Hepatocyte (in vitro differentiated cells): ENCODE results near the gene SH3PXD2A.

Experiments
- EZH2 ChIP-seq: fragments of 200-600 bp; sonication (generic); IDR thresholded peaks from 2 replicates; pipeline ENCODE4 v1.6.1; 2016; ENCODE audit warnings: antibody characterized with exemption, mild to moderate bottlenecking, borderline replicate concordance
- TF ChIP-seq, protein P1 (sequence below): fragments of 200-600 bp; sonication (generic); IDR thresholded peaks from 2 replicates; pipeline ENCODE4 v1.5.1; 2016; ENCODE audit warnings: antibody characterized with exemption, mild to moderate bottlenecking; ENCODE audit not compliant: poor library complexity

DNA sequence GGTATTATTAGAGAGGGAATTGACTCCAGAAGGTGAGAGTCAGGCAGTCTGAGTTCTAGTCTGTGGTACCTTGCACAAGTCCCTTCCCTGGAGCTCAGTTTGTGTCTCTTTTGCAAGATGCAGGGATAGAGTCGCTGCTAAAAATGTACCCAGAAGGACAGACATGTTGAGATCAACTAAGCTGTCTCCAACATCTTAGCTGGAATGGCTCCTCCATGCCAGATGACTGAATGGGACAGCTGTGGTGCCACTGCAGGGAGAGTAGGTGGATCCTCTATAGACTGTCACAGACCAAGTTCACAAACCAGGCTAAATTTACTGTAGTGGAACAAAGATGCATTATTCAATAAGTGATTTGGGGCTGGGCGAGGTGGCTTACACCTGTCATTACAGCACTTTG lies 241.8 kb downstream of the SH3PXD2A start:
- TF ChIP-seq, protein P1, sequence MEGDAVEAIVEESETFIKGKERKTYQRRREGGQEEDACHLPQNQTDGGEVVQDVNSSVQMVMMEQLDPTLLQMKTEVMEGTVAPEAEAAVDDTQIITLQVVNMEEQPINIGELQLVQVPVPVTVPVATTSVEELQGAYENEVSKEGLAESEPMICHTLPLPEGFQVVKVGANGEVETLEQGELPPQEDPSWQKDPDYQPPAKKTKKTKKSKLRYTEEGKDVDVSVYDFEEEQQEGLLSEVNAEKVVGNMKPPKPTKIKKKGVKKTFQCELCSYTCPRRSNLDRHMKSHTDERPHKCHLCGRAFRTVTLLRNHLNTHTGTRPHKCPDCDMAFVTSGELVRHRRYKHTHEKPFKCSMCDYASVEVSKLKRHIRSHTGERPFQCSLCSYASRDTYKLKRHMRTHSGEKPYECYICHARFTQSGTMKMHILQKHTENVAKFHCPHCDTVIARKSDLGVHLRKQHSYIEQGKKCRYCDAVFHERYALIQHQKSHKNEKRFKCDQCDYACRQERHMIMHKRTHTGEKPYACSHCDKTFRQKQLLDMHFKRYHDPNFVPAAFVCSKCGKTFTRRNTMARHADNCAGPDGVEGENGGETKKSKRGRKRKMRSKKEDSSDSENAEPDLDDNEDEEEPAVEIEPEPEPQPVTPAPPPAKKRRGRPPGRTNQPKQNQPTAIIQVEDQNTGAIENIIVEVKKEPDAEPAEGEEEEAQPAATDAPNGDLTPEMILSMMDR, result no peak
- no peak for TF ChIP-seq EZH2
